A673 (cell line): ENCODE data around the gene PLEKHA8. TPM values are rescaled to one million over a fixed set of nuclear protein-coding genes. Genes with fewer than 3 reads are reported as not detected.

ENCODE experiments used
- Bru-seq: library from RNA; stranded (reverse); fragments of 400-500 nt; gene quantifications from one replicate; lab custom pipeline; 2021; lab: Mats Ljungman, UMichigan
- BruChase-seq, 2 experiments: library from RNA; stranded (reverse); fragments of 400-500 nt; gene quantifications; one replicate each; lab custom pipeline; 2021; lab: Mats Ljungman, UMichigan
- BruUV-seq: library from RNA; stranded (reverse); fragments of 400-500 nt; replicated peaks from 2 replicates; lab custom pipeline; 2021; lab: Mats Ljungman, UMichigan
- CTCF ChIA-PET: fragments of 300-600 bp; sonication (Branson Sonifier 250); formaldehyde crosslinking; loops from one replicate; lab custom pipeline; 2022; ENCODE audit warnings: antibody characterized with exemption; lab: Charles Lee
- POLR2A ChIA-PET: fragments of 300-600 bp; sonication (Branson Sonifier 250); formaldehyde crosslinking; loops from one replicate; lab custom pipeline; 2022; ENCODE audit warnings: antibody characterized with exemption; ENCODE audit not compliant: low non-redundant PET; lab: Charles Lee
- DNase-seq: peaks from one replicate; pipeline ENCODE4 v3.0.0-alpha.2; 2015; ENCODE audit warnings: low spot score
- H3K27ac ChIP-seq: fragments of 200-600 bp; sonication (generic); 2 replicates; pipeline ENCODE4 v1.5.1; 2016; ENCODE audit warnings: mixed run types, low read depth, mild to moderate bottlenecking, mixed read lengths, antibody characterized with exemption, low read length; ENCODE audit not compliant: poor library complexity, severe bottlenecking
- H3K27me3 ChIP-seq: fragments of 200-600 bp; sonication (generic); replicated peaks from 2 replicates; pipeline ENCODE4 v1.6.1; 2017; ENCODE audit warnings: mixed run types, low read depth, mild to moderate bottlenecking, mixed read lengths, antibody characterized with exemption, low read length; ENCODE audit not compliant: insufficient read depth, poor library complexity
- H3K36me3 ChIP-seq: fragments of 200-600 bp; sonication (generic); 2 replicates; pipeline ENCODE4 v1.6.1; 2016; ENCODE audit warnings: mixed run types, mild to moderate bottlenecking, mixed read lengths, antibody characterized with exemption, low read length; ENCODE audit not compliant: insufficient read depth, poor library complexity, severe bottlenecking
- H3K4me1 ChIP-seq: fragments of 200-600 bp; sonication (generic); 2 replicates; pipeline ENCODE4 v1.6.1; 2017; ENCODE audit warnings: mixed run types, mild to moderate bottlenecking, mixed read lengths, antibody characterized with exemption, low read length; ENCODE audit not compliant: insufficient read depth, poor library complexity, severe bottlenecking
- H3K4me3 ChIP-seq: fragments of 200-600 bp; sonication (generic); 2 replicates; pipeline ENCODE4 v1.5.1; 2016; ENCODE audit warnings: low read depth, mixed run types, mild to moderate bottlenecking, mixed read lengths, low read length; ENCODE audit not compliant: poor library complexity, severe bottlenecking
- H3K9me3 ChIP-seq: fragments of 200-600 bp; sonication (generic); 2 replicates; pipeline ENCODE4 v1.6.1; 2016; ENCODE audit warnings: mixed run types, low read depth, mild to moderate bottlenecking, mixed read lengths, antibody characterized with exemption, low read length; ENCODE audit not compliant: poor library complexity, severe bottlenecking
- CTCF ChIP-seq: fragments of 300-800, 200-600 bp; sonication (generic); conservative IDR thresholded peaks from 2 replicates; pipeline ENCODE4 v1.5.1; 2017; ENCODE audit warnings: low read depth, mild to moderate bottlenecking, antibody characterized with exemption, low read length, moderate library complexity, mixed read lengths
- EZH2 ChIP-seq: fragments of 200-600 bp; sonication (generic); IDR thresholded peaks from 2 replicates; pipeline ENCODE4 v1.6.1; 2017; ENCODE audit warnings: borderline replicate concordance, low read depth, mild to moderate bottlenecking, mixed read lengths, antibody characterized with exemption, low read length; ENCODE audit not compliant: poor library complexity, severe bottlenecking
- intact Hi-C: fragments of 100-400 bp; cut with micrococcal nuclease; formaldehyde crosslinking; loops from one replicate; pipeline ENCODE4 v1.10.0; 2022; ENCODE audit not compliant: unreplicated experiment
- long read RNA-seq: library from polyadenylated mRNA; stranded (forward); transcript quantifications from one replicate; pipeline ENCODE4 v2.0.0, GENCODE V29; 2022
- total RNA-seq: library from RNA; stranded (reverse); gene quantifications from 2 replicates; pipeline ENCODE4 v1.2.3, GENCODE V29; 2021

The PLEKHA8 gene
- total RNA-seq (22.2 and 29.0 TPM in 2 replicates), Bru-seq, nascent RNA (percentile 74 among the genes with signal in this experiment), BruChase-seq, experiment 1, labeled RNA remaining after a 2-hour chase (percentile 86 among the genes with signal in this experiment), BruChase-seq, experiment 2, labeled RNA remaining after a 6-hour chase (percentile 72 among the genes with signal in this experiment)
- long read RNA-seq, full-length matches to known transcripts = 24 of 56 reads
- long read RNA-seq, partial matches to known transcripts = 3 of 56 reads
- long read RNA-seq, other reads (novel, unspliced or antisense) = 29 of 56 reads

GRCh38 chr7:30028216-30028748 is at the start of gene PLEKHA8:
Gene PLEKHA8, plus strand, starts transcription at chr7:30028412. Its CDS starts 351 bp downstream, at chr7:30028763.
- Histone ChIP-seq H3K4me3 (peak within 1 kb of the TSS; percentile 92), H3K27ac (peak within 1 kb of the TSS; percentile 81), H3K4me1 (peaks cover 14% of the 10 kb centered on the region), H3K36me3 (no peaks in the 10 kb centered on the region), H3K27me3 (no peaks in the 10 kb centered on the region), H3K9me3 (no peaks in the 10 kb centered on the region)
- intact Hi-C loops = no loop called here
- BruUV-seq = no TSS peak
- CTCF ChIA-PET = no interaction called here
- no peak for TF ChIP-seq CTCF
- TF ChIP-seq EZH2 = no peak
- POLR2A ChIA-PET = no interaction called here
- DNase-seq = peak; percentile 94

- Histone ChIP-seq H3K4me1 (peaks cover 14% of the 10 kb centered on the region), H3K36me3 (no peaks in the 10 kb centered on the region), H3K27me3 (no peaks in the 10 kb centered on the region), H3K4me3 (no peak overlapping the region), H3K9me3 (no peaks in the 10 kb centered on the region), H3K27ac (no peak overlapping the region)
- no TSS peak for BruUV-seq
- no peak for TF ChIP-seq CTCF
- TF ChIP-seq EZH2 = no peak
- no peak for DNase-seq
- ChIA-PET POLR2A (no interaction called here), CTCF (no interaction called here)
- intact Hi-C loops = no loop called here
Measured at GRCh38 chr7:29980151-29980550, 48.1 kb upstream of the PLEKHA8 start.

GRCh38 chr7:29987083-29987482 is 41.1 kb upstream of the PLEKHA8 start:
- Histone ChIP-seq H3K36me3 (no peaks in the 10 kb centered on the region), H3K4me3 (no peak overlapping the region), H3K4me1 (peaks cover 16% of the 10 kb centered on the region), H3K27ac (peak overlapping the region; percentile 93), H3K27me3 (no peaks in the 10 kb centered on the region), H3K9me3 (no peaks in the 10 kb centered on the region)
- POLR2A ChIA-PET = no interaction called here
- CTCF ChIA-PET = no interaction called here
- no TSS peak for BruUV-seq
- DNase-seq = no peak
- intact Hi-C loops = no loop called here
- TF ChIP-seq CTCF = no peak
